Type B pancreatic cell (in vitro differentiated cells): Measurements from ENCODE around the gene CLEC11A. TPM values are rescaled to one million over a fixed set of nuclear protein-coding genes. Genes with fewer than 3 reads are reported as not detected.

Experiments
- DNase-seq: peaks from one replicate; pipeline ENCODE4 v3.0.0; 2021; ENCODE audit warnings: mixed read lengths; ENCODE audit not compliant: unreplicated experiment; ENCODE audit errors: extremely low spot score
- H3K27ac Mint-ChIP-seq: 2 replicates; pipeline ENCODE4 v1.8.0; 2021; ENCODE audit warnings: mild to moderate bottlenecking, mixed read lengths
- H3K27me3 Mint-ChIP-seq: 2 replicates; pipeline ENCODE4 v1.8.0; 2021; ENCODE audit warnings: mixed read lengths
- H3K36me3 Mint-ChIP-seq: 2 replicates; pipeline ENCODE4 v1.8.0; 2021; ENCODE audit warnings: mixed read lengths
- H3K4me1 Mint-ChIP-seq: one replicate; pipeline ENCODE4 v1.8.0; 2021; ENCODE audit warnings: mixed read lengths; ENCODE audit not compliant: unreplicated experiment
- H3K4me3 Mint-ChIP-seq: 2 replicates; pipeline ENCODE4 v1.8.0; 2021; ENCODE audit warnings: mild to moderate bottlenecking, mixed read lengths
- H3K9me3 Mint-ChIP-seq: 2 replicates; pipeline ENCODE4 v1.8.0; 2021; ENCODE audit warnings: mixed read lengths
- total RNA-seq: library from RNA; stranded (reverse); gene quantifications from 2 replicates; pipeline ENCODE4 v1.2.1, GENCODE V29; 2021; ENCODE audit warnings: low replicate concordance
- TF ChIP-seq, protein P1 (sequence below): fragments of 200-600 bp; sonication (generic); conservative IDR thresholded peaks from 2 replicates; pipeline ENCODE4 v1.5.0; 2021; ENCODE audit warnings: antibody characterized with exemption, mild to moderate bottlenecking

The CLEC11A gene
- total RNA-seq, 1 donor from 2014 or later, result 5.9 TPM

DNA sequence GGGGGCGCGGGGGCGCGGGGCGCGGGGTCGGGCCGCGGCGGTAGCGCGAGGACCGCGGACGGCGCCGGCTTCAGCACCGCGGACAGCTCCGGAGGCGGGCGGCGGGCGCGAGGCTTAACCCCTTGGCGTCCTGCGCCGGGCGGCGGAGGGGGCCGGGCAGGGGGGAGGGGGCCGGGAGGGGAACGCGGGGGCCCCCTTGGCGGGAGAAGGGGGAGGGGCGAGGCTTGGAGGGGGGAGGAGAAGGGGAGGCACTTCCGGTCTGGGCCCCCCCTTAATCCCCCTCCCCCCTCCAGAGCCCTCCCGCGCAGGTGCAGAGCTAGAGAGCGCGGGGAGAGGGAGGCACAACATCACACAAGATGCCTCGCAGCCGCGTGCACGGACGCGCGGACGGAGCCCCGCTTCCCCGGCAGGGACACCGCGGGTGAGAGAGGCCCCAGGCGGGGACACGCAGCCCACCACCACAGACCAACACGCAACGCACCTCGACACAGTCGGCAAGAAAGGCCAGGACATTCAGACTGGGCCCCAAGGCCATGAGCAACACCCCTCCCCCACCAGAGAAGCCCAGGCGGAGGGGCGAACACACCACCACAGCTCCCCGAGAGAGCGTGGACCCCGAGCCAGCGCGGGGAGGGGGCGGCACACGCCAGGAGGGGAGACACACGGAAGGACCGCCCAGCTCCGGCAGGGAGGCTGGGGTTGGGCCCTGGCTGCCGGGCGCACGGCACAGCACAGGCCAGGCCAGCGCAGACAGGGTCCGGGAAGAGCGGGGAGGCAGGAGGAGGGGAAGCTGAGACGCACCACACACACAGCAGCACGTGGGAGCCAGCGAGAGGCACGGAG, 27.7 kb upstream of the CLEC11A start:
- TF ChIP-seq, protein P1, sequence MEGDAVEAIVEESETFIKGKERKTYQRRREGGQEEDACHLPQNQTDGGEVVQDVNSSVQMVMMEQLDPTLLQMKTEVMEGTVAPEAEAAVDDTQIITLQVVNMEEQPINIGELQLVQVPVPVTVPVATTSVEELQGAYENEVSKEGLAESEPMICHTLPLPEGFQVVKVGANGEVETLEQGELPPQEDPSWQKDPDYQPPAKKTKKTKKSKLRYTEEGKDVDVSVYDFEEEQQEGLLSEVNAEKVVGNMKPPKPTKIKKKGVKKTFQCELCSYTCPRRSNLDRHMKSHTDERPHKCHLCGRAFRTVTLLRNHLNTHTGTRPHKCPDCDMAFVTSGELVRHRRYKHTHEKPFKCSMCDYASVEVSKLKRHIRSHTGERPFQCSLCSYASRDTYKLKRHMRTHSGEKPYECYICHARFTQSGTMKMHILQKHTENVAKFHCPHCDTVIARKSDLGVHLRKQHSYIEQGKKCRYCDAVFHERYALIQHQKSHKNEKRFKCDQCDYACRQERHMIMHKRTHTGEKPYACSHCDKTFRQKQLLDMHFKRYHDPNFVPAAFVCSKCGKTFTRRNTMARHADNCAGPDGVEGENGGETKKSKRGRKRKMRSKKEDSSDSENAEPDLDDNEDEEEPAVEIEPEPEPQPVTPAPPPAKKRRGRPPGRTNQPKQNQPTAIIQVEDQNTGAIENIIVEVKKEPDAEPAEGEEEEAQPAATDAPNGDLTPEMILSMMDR, result no peak
- Mint-ChIP-seq H3K4me3 (no peak overlapping the region), H3K9me3 (no peaks in the 10 kb centered on the region), H3K36me3 (no peaks in the 10 kb centered on the region), H3K27ac (no peak overlapping the region), H3K4me1 (no peaks in the 10 kb centered on the region), H3K27me3 (peaks cover 87% of the 10 kb centered on the region)
- DNase-seq, result no peak

DNA sequence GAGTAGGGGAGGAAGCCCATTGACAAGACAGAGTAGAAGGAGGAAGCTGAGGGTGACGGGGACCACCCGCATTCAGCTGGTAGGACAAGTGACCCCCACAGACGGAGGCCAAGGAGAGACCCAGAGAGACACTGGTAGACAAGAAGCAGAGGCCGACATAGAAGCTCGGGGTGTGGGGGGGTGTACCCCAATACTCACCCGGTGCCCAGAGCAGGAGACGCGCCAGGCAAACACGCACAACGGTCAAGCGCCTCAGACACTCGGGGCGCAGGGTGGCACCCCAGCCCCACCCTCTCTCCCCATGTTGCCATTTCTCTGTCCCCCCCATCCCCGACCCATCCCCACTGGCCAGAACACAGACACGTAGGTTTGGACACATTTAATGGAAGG, 27.1 kb upstream of the CLEC11A start:
- DNase-seq, result no peak
- no peaks in the 10 kb centered on the region for H3K36me3 Mint-ChIP-seq
- no peaks in the 10 kb centered on the region for H3K9me3 Mint-ChIP-seq
- no peaks in the 10 kb centered on the region for H3K4me1 Mint-ChIP-seq
- no peak overlapping the region for H3K4me3 Mint-ChIP-seq
- TF ChIP-seq, protein P1, result no peak
- no peak overlapping the region for H3K27ac Mint-ChIP-seq
- H3K27me3 Mint-ChIP-seq, result peaks cover 85% of the 10 kb centered on the region

DNA sequence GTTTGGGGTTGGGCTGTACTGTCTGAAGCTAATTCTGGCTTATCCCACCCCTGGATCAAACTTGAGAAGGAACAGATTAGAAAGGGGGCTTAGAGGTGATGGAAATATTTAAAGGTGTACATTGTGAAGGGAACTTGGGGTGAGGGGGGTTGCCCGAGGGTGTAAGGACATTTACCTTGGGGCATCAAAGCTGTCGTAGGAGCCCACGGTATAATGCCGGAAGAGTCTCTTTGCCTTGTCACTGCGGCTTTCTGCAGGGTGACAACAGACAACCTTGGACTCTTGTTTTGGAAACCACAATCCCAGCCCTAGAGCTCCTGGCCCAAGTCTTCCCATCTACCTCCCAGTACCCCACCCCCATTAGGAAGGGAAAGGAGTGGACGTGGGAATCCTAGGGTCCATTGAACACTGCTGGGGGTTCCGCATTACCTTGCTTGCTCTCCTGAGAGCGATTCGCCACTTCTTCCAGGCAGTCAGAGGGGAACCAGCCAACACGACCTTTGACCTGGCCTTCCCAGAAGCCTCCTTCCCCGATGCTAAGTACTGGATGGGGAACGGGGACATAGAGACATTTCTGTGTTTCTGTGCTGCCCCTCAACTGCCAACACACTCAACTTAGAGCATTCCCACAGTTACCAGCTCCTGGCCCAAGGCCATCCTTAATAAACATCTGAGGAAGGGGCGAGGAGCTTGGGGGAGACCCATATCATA, 25.6 kb upstream of the CLEC11A start:
- TF ChIP-seq, protein P1, result no peak
- Mint-ChIP-seq H3K36me3 (no peaks in the 10 kb centered on the region), H3K4me3 (no peak overlapping the region), H3K9me3 (no peaks in the 10 kb centered on the region), H3K27me3 (peaks cover 77% of the 10 kb centered on the region), H3K27ac (no peak overlapping the region), H3K4me1 (no peaks in the 10 kb centered on the region)
- no peak for DNase-seq

DNA sequence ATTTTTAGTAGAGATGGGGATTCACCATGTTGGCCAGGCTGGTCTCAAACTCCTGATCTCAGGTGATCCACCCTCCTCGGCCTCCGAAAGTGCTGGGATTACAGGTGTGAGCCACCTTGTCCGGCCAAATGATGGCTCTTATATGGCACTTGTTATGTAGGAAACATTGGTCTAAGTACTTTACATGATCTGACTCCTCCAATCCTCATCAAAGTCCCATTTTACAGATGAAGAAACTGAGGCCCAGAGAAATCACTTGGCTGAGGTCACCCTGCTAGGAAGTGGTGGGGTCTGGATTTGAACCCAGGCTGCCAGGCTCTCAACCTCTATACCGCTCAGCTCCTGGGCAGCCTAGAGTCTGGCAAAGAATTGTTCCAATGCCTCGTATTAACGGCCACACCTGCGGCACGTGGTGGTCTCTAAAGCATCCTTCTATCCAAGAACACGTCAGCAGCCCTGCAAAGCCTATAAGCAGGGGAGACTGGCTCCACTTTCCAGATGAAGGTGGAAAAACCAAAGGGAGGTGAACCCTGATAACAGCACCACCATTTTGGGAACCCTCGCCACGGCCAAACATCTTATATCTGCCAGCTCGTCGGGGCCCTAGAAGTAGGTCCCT, 21.7 kb upstream of the CLEC11A start:
- Mint-ChIP-seq H3K27ac (no peak overlapping the region), H3K27me3 (peaks cover 72% of the 10 kb centered on the region), H3K9me3 (no peaks in the 10 kb centered on the region), H3K36me3 (no peaks in the 10 kb centered on the region), H3K4me3 (no peak overlapping the region), H3K4me1 (peaks cover 3% of the 10 kb centered on the region)
- TF ChIP-seq, protein P1, result no peak
- DNase-seq, result no peak

DNA sequence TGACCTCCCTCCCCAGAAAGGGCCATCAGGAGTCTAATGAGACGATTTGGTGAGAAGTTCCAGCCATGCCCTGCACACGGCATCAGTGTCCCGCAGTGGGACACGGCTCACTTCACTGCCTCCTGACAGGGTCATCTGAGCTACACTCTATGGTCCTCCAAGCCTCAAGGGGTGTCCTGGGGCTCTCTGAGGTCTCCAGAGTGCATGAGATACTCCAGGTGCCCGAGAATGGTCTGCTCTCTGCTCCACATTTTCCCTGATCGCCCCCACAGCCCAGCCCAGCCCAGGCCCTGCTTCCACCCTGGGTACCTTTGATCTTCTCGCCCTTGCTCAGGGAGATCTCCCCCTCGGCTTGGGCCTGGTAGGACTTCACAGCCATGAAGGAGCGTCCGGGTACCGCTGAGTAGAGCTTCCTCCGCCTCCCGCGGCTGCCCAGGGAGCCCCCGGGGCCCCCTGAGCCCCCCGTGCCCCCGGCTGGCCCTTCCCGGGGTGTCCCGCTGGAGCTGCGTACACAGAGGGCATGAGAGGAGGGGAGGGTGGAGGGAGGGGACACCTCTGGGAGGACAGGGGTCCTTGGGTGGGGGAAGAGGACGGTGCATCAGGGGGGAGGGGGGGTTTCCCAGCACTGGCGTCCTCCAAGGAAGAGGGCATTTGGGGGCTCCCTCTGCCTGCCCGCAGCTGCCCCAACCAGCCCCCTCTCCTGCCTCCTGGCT, 20.9 kb upstream of the CLEC11A start:
- no peak overlapping the region for H3K27ac Mint-ChIP-seq
- H3K36me3 Mint-ChIP-seq, result no peaks in the 10 kb centered on the region
- TF ChIP-seq, protein P1, result no peak
- H3K4me3 Mint-ChIP-seq, result no peak overlapping the region
- no peaks in the 10 kb centered on the region for H3K9me3 Mint-ChIP-seq
- H3K4me1 Mint-ChIP-seq, result peaks cover 3% of the 10 kb centered on the region
- no peak for DNase-seq
- peaks cover 69% of the 10 kb centered on the region for H3K27me3 Mint-ChIP-seq
